H1 (cell line): ENCODE measurements around the gene RPS6KB2. TPM values are rescaled to one million over a fixed set of nuclear protein-coding genes. Genes with fewer than 3 reads are reported as not detected.

Experiments
- CHD7 ChIP-seq: fragments of 300-600 bp; sonication (generic); IDR thresholded peaks from 2 replicates; pipeline ENCODE4 v1.7.1; 2012; ENCODE audit warnings: low read length, moderate library complexity, mild to moderate bottlenecking, inconsistent platforms; ENCODE audit not compliant: insufficient replicate concordance
- HDAC6 ChIP-seq: IDR thresholded peaks from one replicate; pipeline ENCODE4 v1.7.1; 2012; ENCODE audit warnings: low read depth, mild to moderate bottlenecking, inconsistent platforms, low read length, moderate library complexity
- JUND ChIP-seq: IDR thresholded peaks from 2 replicates; pipeline ENCODE4 v1.6.1; 2011; ENCODE audit warnings: mild to moderate bottlenecking, improper control_type of control experiment, low read length
- KDM4A ChIP-seq: IDR thresholded peaks from one replicate; pipeline ENCODE4 v1.7.1; 2012; ENCODE audit warnings: low read depth, mild to moderate bottlenecking, moderate library complexity, low read length, inconsistent platforms; ENCODE audit not compliant: severe bottlenecking
- SIN3A ChIP-seq, 2 experiments: IDR thresholded peaks in 1 of 2; conservative IDR thresholded peaks in 1 of 2; 2 replicates each; pipeline ENCODE4 v1.6.1; 2011 to 2012; ENCODE audit warnings: low read length in 2 of 2, improper control_type of control experiment in 1 of 2, low read depth in 1 of 2, mild to moderate bottlenecking in 1 of 2
- SP4 ChIP-seq: IDR thresholded peaks from 2 replicates; pipeline ENCODE4 v1.6.1; 2012; ENCODE audit warnings: low read length, inconsistent platforms
- TCF12 ChIP-seq: IDR thresholded peaks from 2 replicates; pipeline ENCODE4 v1.6.1; 2011; ENCODE audit warnings: low read depth, mild to moderate bottlenecking, low read length
- polyA plus RNA-seq, 7 experiments: library from polyadenylated mRNA; depleted of rRNA in 3 of 7; stranded (reverse) in 5 of 7; unstranded in 2 of 7; fragments of >200 nt in 5 of 7; fragments of 200-250 nt in 2 of 7; gene quantifications; 1 replicate in 5 of 7; 2 replicates in 1 of 7; 4 replicates in 1 of 7; pipeline versions ENCODE4 v1.2.1 to v1.2.3, GENCODE V29; 2011 to 2013; ENCODE audit warnings: missing spikeins in 2 of 7, mixed read lengths in 2 of 7
- total RNA-seq: library from RNA; stranded (reverse); fragmentation: NEBNext Ultra II Directional; extraction: Animal tissue kit (Norgen Biotek cat#: 25700); gene quantifications from 2 replicates; pipeline ENCODE4 v1.2.1, GENCODE V29; 2021

The RPS6KB2 gene
- total and polyA plus RNA-seq, 2 of the 8 experiments (the other 6 are each of a cell fraction or from before 2014, with no cell fraction given) = 41.0 to 47.1 TPM

DNA sequence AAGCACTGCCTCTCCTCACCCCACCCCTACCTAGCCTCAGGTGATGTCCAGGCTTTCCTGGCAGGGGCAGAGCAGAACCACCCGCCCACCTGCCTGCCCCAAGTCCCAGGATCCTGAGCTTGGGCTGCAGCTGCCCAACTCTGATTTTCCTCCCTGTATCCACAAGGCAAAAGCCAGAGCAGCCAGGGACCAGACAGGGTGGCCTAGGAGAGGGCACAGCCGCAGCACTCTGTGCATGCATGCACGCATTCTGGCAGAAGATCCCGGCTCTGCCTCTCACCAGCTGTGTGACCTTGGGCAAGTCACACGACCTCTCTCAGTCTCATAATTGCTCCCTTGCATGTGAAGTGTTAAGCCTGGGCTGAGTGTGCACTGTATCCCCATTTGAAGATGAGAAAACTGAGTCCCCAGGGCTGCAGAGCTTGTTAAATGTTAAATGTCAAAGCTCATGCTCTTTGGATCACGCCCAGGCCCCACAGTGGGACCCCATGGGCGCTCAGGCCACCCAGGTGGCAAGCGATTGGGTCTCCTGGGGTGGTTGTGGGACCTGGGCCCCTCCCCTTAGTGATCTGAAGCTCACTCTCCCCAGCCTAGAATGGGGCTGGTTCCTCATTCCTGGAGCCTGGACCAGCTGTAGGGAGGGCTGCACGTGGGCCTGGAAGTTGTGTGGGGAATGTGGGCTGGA lies 15.7 kb upstream of the RPS6KB2 start (continued):
- TF ChIP-seq CHD7 (no peak), TCF12 (no peak), SIN3A (conservative IDR thresholded peaks at IDR 0.05 in 1 of 2, IDR thresholded peaks at IDR 0.05 in 1 of 2; ENCODE audit: low read depth in 1 of 2, low read length in 2 of 2) (no peak), HDAC6 (no peak), SP4 (no peak), KDM4A (no peak), JUND (no peak)
- TF ChIP-seq, all 59 proteins: peak for 0
